HepG2 (cell line): ENCODE measurements around the gene OLFM2. TPM values are rescaled to one million over a fixed set of nuclear protein-coding genes. Genes with fewer than 3 reads are reported as not detected.

Source experiments
- ESRRA ChIP-seq: sonication (generic); formaldehyde crosslinking; IDR thresholded peaks from 2 replicates; pipeline ENCODE4 v1.5.1; 2020; ENCODE audit warnings: mild to moderate bottlenecking, low read depth, missing genetic modification reagents
- HDAC1 ChIP-seq: sonication (generic); formaldehyde crosslinking; IDR thresholded peaks from 2 replicates; pipeline ENCODE4 v1.5.1; 2020; ENCODE audit warnings: mild to moderate bottlenecking, missing genetic modification reagents
- POLR2AphosphoS2 ChIP-seq: IDR thresholded peaks from 2 replicates; pipeline ENCODE4 v1.6.1; 2011; ENCODE audit warnings: low read depth, low read length, improper control_type of control experiment
- RXRA ChIP-seq: sonication (generic); formaldehyde crosslinking; IDR thresholded peaks from 2 replicates; pipeline ENCODE4 v1.5.1; 2020; ENCODE audit warnings: missing genetic modification reagents
- SNRNP70 ChIP-seq: fragments of 200-400 bp; formaldehyde crosslinking; IDR thresholded peaks from 2 replicates; pipeline ENCODE4 v1.6.1; 2017; ENCODE audit warnings: mild to moderate bottlenecking, low read depth, low read length, moderate library complexity
- SYNCRIP ChIP-seq: fragments of 200-400 bp; formaldehyde crosslinking; IDR thresholded peaks from 2 replicates; pipeline ENCODE4 v1.6.1; 2018; ENCODE audit warnings: mild to moderate bottlenecking, low read depth, low read length; ENCODE audit not compliant: insufficient read depth
- TFDP2 ChIP-seq: sonication (generic); formaldehyde crosslinking; IDR thresholded peaks from 2 replicates; pipeline ENCODE4 v1.4.0; 2020; ENCODE audit warnings: missing genetic modification reagents
- ZBTB42 ChIP-seq: sonication (generic); formaldehyde crosslinking; IDR thresholded peaks from 2 replicates; pipeline ENCODE4 v1.5.0; 2020; ENCODE audit warnings: mild to moderate bottlenecking, missing genetic modification reagents
- ZNF276 ChIP-seq: sonication (generic); formaldehyde crosslinking; IDR thresholded peaks from 2 replicates; pipeline ENCODE4 v1.4.0; 2020; ENCODE audit warnings: mild to moderate bottlenecking, low read depth, missing genetic modification reagents
- ZSCAN20 ChIP-seq: sonication (generic); formaldehyde crosslinking; IDR thresholded peaks from 2 replicates; pipeline ENCODE4 v1.4.0; 2020; ENCODE audit warnings: missing genetic modification reagents, mild to moderate bottlenecking, borderline replicate concordance
- ZUFSP ChIP-seq: sonication (generic); formaldehyde crosslinking; IDR thresholded peaks from 2 replicates; pipeline ENCODE4 v1.9.0; 2021; ENCODE audit warnings: missing genetic modification reagents, mild to moderate bottlenecking, borderline replicate concordance
- polyA plus RNA-seq, 8 experiments: library from polyadenylated mRNA; depleted of rRNA in 3 of 8; stranded (reverse) in 7 of 8; unstranded in 1 of 8; fragments of >200 nt; fragmentation: Illumina TruSeq in 4 of 8; extraction: Trizol in 4 of 8; gene quantifications; 2 replicates each; pipeline versions ENCODE4 v1.2.1 to v1.2.3, GENCODE V29; 2011 to 2016; ENCODE audit warnings: low read depth in 4 of 8, missing spikeins in 1 of 8, mixed read lengths in 1 of 8; ENCODE audit not compliant: insufficient read depth in 1 of 8
- total RNA-seq, 5 experiments: library from RNA; depleted of rRNA; stranded (reverse); fragments of >200 nt; fragmentation: Illumina TruSeq; extraction: Trizol; gene quantifications; 2 replicates each; pipeline ENCODE4 v1.2.3, GENCODE V29; 2016; ENCODE audit warnings: low read depth in 1 of 5
- TF ChIP-seq, protein P1 (sequence below): sonication (generic); formaldehyde crosslinking; IDR thresholded peaks from 2 replicates; pipeline ENCODE4 v1.5.1; 2020; ENCODE audit warnings: missing genetic modification reagents, mild to moderate bottlenecking, borderline replicate concordance
- TF ChIP-seq, protein P2 (sequence below): sonication (generic); formaldehyde crosslinking; IDR thresholded peaks from 2 replicates; pipeline ENCODE4 v1.4.0; 2020; ENCODE audit warnings: missing genetic modification reagents
- TF ChIP-seq, protein P3 (sequence below): sonication (generic); formaldehyde crosslinking; IDR thresholded peaks from 2 replicates; pipeline ENCODE4 v1.4.0; 2020; ENCODE audit warnings: mild to moderate bottlenecking, missing genetic modification reagents

The OLFM2 gene
- total and polyA plus RNA-seq, 2 of the 13 experiments (the other 11 are each of a cell fraction or from before 2014, with no cell fraction given), result 0.20 to 0.51 TPM

DNA sequence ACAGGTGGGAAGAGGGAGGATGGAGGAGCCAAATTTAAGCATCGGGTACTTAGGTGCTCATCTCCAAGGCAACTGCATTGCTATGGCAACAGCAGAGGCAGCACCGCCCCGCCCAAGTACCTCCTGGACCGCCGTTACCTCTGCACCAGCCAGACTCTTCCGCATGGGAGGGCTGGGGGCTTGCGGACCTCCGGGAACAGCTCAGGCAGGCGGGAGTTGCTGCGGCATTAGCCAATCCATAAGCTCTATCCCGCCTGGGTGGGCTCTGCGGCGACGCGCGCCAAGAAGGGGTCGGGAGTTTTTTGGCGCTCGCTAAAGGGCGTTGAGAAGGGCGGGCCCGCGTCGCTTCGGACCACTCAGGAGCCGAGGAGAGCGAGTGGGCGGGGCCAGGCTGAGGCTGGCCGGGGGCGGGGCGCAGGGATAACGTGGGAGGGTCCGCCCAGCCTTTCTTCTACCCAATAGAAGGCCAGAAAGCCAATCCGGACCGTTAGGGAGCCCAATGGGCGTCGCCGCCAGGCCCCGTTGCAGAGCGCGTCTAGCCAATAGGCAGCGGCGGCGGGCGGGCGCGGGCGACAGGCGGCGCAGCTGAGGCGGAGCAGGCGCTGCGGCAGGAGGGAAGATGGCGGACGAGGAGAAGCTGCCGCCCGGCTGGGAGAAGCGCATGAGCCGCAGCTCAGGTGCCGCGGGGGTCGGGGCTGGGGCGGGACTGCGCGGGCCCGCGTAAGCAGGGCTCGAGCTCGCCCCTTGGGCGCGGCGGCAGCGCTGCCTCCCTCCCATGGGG is 101.4 kb downstream of the OLFM2 start, which contains the start of gene PIN1 (continued):
- TF ChIP-seq, protein P1, sequence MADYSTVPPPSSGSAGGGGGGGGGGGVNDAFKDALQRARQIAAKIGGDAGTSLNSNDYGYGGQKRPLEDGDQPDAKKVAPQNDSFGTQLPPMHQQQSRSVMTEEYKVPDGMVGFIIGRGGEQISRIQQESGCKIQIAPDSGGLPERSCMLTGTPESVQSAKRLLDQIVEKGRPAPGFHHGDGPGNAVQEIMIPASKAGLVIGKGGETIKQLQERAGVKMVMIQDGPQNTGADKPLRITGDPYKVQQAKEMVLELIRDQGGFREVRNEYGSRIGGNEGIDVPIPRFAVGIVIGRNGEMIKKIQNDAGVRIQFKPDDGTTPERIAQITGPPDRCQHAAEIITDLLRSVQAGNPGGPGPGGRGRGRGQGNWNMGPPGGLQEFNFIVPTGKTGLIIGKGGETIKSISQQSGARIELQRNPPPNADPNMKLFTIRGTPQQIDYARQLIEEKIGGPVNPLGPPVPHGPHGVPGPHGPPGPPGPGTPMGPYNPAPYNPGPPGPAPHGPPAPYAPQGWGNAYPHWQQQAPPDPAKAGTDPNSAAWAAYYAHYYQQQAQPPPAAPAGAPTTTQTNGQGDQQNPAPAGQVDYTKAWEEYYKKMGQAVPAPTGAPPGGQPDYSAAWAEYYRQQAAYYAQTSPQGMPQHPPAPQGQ, result no peak
- TF ChIP-seq SNRNP70 (no peak), POLR2AphosphoS2 (no peak), ZBTB42 (CRISPR knock-in tag) (no peak), HDAC1 (CRISPR knock-in tag) (peak; percentile 61), ZSCAN20 (CRISPR knock-in tag) (no peak), ZUFSP (no peak), ESRRA (CRISPR knock-in tag) (no peak), TFDP2 (peak; percentile 75), ZNF276 (CRISPR knock-in tag) (no peak), SYNCRIP (no peak), RXRA (CRISPR knock-in tag) (no peak)
- TF ChIP-seq, protein P2, sequence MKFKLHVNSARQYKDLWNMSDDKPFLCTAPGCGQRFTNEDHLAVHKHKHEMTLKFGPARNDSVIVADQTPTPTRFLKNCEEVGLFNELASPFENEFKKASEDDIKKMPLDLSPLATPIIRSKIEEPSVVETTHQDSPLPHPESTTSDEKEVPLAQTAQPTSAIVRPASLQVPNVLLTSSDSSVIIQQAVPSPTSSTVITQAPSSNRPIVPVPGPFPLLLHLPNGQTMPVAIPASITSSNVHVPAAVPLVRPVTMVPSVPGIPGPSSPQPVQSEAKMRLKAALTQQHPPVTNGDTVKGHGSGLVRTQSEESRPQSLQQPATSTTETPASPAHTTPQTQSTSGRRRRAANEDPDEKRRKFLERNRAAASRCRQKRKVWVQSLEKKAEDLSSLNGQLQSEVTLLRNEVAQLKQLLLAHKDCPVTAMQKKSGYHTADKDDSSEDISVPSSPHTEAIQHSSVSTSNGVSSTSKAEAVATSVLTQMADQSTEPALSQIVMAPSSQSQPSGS (CRISPR knock-in tag), result 0 out of 2 replicates have a peak, but pooled peaks have one; percentile 25
- TF ChIP-seq, protein P3, sequence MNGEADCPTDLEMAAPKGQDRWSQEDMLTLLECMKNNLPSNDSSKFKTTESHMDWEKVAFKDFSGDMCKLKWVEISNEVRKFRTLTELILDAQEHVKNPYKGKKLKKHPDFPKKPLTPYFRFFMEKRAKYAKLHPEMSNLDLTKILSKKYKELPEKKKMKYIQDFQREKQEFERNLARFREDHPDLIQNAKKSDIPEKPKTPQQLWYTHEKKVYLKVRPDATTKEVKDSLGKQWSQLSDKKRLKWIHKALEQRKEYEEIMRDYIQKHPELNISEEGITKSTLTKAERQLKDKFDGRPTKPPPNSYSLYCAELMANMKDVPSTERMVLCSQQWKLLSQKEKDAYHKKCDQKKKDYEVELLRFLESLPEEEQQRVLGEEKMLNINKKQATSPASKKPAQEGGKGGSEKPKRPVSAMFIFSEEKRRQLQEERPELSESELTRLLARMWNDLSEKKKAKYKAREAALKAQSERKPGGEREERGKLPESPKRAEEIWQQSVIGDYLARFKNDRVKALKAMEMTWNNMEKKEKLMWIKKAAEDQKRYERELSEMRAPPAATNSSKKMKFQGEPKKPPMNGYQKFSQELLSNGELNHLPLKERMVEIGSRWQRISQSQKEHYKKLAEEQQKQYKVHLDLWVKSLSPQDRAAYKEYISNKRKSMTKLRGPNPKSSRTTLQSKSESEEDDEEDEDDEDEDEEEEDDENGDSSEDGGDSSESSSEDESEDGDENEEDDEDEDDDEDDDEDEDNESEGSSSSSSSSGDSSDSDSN (CRISPR knock-in tag), result no peak
